Measurements from ENCODE around the gene IGSF23.

GRCh38 chr19:44572581-44572900 is 40.8 kb upstream of the IGSF23 start:
- no peak for TF ChIP-seq CTCF (conservative IDR thresholded peaks at IDR 0.05; ENCODE audit: low read depth, low read length)
- TF ChIP-seq RFX5 (IDR thresholded peaks at IDR 0.05; ENCODE audit: low read depth, low read length), result no peak
- TF ChIP-seq NFE2L2 (IDR thresholded peaks at IDR 0.05; ENCODE audit: low read depth, low read length), result no peak
- TF ChIP-seq CEBPB (IDR thresholded peaks at IDR 0.05; ENCODE audit: low read depth, low read length), result no peak
- no peak for TF ChIP-seq RAD21 (IDR thresholded peaks at IDR 0.05; ENCODE audit: low read length)
- no peak for TF ChIP-seq USF2 (IDR thresholded peaks at IDR 0.05; ENCODE audit: low read depth, low read length)
- TF ChIP-seq POLR2A (IDR thresholded peaks at IDR 0.05; ENCODE audit: low read depth, low read length), result no peak
- no peak for TF ChIP-seq SMC3 (IDR thresholded peaks at IDR 0.05; ENCODE audit: low read depth, low read length)
- TF ChIP-seq BHLHE40 (IDR thresholded peaks at IDR 0.05; ENCODE audit: low read depth, low read length), result no peak
- TF ChIP-seq CHD1 (IDR thresholded peaks at IDR 0.05; ENCODE audit: low read depth, low read length), result no peak

All from IMR-90 (cell line).